Suprapubic skin (tissue), 3 donors: ENCODE measurements around the gene A1CF.

Experiments
- EP300 ChIP-seq: sonication (generic); formaldehyde crosslinking; IDR thresholded peaks from one replicate; pipeline ENCODE4 v1.6.1; 2017; ENCODE audit warnings: antibody characterized with exemption
- POLR2A ChIP-seq, 2 donors: fragments of 450-650 bp; IDR thresholded peaks; one replicate each; pipeline ENCODE4 v1.6.1; 2017; ENCODE audit warnings: antibody characterized with exemption in 2 of 2, mild to moderate bottlenecking in 2 of 2, moderate library complexity in 2 of 2
- TF ChIP-seq, protein P1 (sequence below), 2 donors: fragments of 200-600 bp in 1 of 2; fragments of 450-650 bp in 1 of 2; sonication (generic) in 1 of 2; IDR thresholded peaks; one replicate each; pipeline ENCODE4 v1.5.1; 2016 to 2019; ENCODE audit warnings: antibody characterized with exemption in 2 of 2, mild to moderate bottlenecking in 1 of 2, moderate library complexity in 1 of 2

DNA sequence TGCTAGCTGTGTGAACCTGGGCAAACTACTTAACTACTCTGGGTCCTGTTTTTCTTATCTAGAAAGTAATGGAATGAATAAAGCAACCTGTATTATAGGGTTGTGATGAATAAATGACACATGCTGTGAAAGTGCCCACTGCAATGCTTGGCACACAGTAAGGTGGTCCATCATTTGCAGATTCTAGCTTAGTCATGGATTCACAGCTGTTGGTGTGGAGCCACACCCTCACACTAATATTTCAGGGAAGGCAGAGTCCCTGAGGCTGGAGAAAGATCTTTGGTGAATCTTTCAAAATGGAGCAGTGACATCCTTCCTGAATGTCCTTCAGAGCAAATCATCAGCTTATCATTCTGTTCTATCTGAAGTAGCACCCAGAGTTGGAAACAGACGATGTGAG lies 60.6 kb downstream of the A1CF start:
- TF ChIP-seq EP300 (no peak), POLR2A (IDR thresholded peaks at IDR 0.05) (no peak)
- TF ChIP-seq, protein P1, sequence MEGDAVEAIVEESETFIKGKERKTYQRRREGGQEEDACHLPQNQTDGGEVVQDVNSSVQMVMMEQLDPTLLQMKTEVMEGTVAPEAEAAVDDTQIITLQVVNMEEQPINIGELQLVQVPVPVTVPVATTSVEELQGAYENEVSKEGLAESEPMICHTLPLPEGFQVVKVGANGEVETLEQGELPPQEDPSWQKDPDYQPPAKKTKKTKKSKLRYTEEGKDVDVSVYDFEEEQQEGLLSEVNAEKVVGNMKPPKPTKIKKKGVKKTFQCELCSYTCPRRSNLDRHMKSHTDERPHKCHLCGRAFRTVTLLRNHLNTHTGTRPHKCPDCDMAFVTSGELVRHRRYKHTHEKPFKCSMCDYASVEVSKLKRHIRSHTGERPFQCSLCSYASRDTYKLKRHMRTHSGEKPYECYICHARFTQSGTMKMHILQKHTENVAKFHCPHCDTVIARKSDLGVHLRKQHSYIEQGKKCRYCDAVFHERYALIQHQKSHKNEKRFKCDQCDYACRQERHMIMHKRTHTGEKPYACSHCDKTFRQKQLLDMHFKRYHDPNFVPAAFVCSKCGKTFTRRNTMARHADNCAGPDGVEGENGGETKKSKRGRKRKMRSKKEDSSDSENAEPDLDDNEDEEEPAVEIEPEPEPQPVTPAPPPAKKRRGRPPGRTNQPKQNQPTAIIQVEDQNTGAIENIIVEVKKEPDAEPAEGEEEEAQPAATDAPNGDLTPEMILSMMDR (IDR thresholded peaks at IDR 0.05), result no peak
